Brain microvascular endothelial cell (primary cell): ENCODE results near the gene CERS5.

ENCODE experiments used
- DNase-seq: peaks from one replicate; pipeline ENCODE4 v3.0.0-alpha.2; 2020
- H3K27ac ChIP-seq: fragments of 250-450 bp; sonication (Bioruptor Pico); 2 replicates; pipeline ENCODE4 v1.5.1; 2020; ENCODE audit warnings: mild to moderate bottlenecking, moderate library complexity
- H3K27me3 ChIP-seq: fragments of 250-450 bp; sonication (Bioruptor Pico); replicated peaks from 2 replicates; pipeline ENCODE4 v1.5.1; 2020; ENCODE audit warnings: mild to moderate bottlenecking
- H3K36me3 ChIP-seq: fragments of 250-450 bp; sonication (Bioruptor Pico); replicated peaks from 2 replicates; pipeline ENCODE4 v1.5.1; 2020; ENCODE audit warnings: mild to moderate bottlenecking
- H3K4me3 ChIP-seq: 2 replicates; pipeline ENCODE4 v1.5.1; 2011; ENCODE audit warnings: low read depth, mild to moderate bottlenecking, control low read depth, low read length, moderate library complexity
- in situ Hi-C: cut with HindIII; loops from 2 replicates; pipeline ENCODE4 v1.10.0; 2017; ENCODE audit warnings: low sequenced_read_pairs, low pct_ligation_motif_present
- TF ChIP-seq, protein P1 (sequence below): IDR thresholded peaks from 2 replicates; pipeline ENCODE4 v1.5.1; 2011; ENCODE audit warnings: low read depth, mild to moderate bottlenecking, moderate library complexity, low read length, control low read depth, inconsistent platforms; ENCODE audit errors: missing control alignments

CERS5 gene

DNA sequence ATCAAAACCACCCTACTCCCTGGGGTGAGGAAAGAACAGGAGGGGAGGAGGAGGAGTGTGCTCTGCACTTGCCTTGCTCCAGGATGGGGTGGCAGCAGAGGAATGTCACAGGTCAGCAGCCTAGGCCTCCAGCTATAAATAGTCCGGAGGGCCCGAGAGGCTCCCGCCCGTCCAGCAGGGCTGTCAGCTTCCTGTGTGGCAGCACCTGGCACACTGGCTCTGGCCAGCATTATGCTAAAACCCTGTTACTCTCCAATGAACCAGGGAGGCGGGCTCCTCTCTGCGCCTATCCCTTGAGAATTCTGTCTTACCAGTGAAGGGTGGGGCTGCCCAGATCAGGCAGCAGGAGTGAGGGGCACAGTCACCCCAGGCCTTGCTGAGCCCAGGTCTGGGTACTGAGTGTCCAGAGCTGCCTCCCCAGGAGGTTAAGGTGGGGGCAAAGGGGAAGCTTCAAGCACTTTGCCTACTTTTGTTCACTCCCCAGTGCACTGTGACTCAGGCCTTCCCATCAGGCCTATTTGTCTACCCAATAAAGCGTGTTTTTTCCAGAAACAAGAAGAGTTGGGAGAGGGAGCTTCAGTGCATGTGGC is 56.3 kb downstream of the CERS5 start:
- H3K4me3 ChIP-seq = peak overlapping the region; percentile 49
- no peak for DNase-seq
- H3K27ac ChIP-seq = peak overlapping the region; percentile 7
- TF ChIP-seq, protein P1, sequence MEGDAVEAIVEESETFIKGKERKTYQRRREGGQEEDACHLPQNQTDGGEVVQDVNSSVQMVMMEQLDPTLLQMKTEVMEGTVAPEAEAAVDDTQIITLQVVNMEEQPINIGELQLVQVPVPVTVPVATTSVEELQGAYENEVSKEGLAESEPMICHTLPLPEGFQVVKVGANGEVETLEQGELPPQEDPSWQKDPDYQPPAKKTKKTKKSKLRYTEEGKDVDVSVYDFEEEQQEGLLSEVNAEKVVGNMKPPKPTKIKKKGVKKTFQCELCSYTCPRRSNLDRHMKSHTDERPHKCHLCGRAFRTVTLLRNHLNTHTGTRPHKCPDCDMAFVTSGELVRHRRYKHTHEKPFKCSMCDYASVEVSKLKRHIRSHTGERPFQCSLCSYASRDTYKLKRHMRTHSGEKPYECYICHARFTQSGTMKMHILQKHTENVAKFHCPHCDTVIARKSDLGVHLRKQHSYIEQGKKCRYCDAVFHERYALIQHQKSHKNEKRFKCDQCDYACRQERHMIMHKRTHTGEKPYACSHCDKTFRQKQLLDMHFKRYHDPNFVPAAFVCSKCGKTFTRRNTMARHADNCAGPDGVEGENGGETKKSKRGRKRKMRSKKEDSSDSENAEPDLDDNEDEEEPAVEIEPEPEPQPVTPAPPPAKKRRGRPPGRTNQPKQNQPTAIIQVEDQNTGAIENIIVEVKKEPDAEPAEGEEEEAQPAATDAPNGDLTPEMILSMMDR = no peak
- in situ Hi-C loops = no loop called here
- H3K36me3 ChIP-seq = no peaks in the 10 kb centered on the region
- no peaks in the 10 kb centered on the region for H3K27me3 ChIP-seq

DNA sequence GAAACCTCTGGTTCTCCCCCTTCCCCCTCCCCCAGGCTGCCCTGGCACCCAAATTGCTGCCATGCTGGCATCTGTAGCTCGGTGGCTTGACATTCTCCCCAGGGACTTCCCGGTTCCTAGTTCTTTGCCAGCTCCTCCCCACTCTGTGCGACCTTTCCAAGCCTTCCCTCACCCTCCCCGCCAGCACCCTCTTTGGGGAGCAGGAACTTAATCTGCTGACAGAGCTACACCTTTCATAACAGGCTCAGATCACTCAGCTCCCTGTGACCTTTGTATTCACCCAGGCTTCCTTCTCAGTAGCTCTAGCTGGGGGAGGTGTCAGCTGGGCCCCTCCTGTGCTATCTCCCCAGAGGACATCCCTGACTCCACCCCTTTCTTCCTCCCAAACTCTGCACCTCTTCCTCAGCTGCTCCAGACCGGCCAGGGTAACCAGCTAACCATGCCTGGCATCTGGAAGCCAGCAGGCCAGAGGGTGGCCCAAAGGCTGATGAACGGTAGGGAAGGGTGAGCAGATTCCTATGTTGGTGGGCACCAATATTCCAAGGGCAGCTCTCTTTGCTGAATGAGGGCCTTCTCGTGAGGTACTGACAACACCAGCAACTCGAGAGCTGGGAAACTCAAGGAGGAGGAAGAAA is 56.9 kb downstream of the CERS5 start:
- TF ChIP-seq, protein P1 = no peak
- in situ Hi-C loops = no loop called here
- H3K27ac ChIP-seq = no peak overlapping the region
- H3K27me3 ChIP-seq = no peaks in the 10 kb centered on the region
- no peak overlapping the region for H3K4me3 ChIP-seq
- no peak for DNase-seq
- no peaks in the 10 kb centered on the region for H3K36me3 ChIP-seq

DNA sequence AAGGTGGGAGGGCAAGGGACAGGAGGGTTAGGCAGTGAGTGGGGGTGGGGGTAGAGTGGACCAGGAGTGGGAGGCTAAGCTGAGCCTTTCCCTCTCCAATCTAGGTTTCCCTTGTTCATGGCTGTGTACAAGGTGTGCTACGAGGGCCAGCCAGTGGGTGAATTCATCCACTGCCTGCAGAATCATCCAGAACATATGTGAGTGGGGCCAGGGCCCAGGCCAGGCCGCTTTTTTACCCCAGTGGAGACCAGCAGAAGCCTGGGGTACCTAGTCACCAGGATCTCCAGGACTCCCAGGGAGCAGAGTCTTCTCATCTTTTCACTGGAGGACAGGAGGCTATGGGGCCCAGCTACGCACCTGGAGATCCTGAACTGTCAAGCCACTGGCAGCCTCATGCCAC is 57.9 kb downstream of the CERS5 start:
- Histone ChIP-seq H3K4me3 (no peak overlapping the region), H3K27me3 (no peaks in the 10 kb centered on the region), H3K36me3 (no peaks in the 10 kb centered on the region), H3K27ac (no peak overlapping the region)
- TF ChIP-seq, protein P1 = no peak
- in situ Hi-C loops = no loop called here
- DNase-seq = no peak

DNA sequence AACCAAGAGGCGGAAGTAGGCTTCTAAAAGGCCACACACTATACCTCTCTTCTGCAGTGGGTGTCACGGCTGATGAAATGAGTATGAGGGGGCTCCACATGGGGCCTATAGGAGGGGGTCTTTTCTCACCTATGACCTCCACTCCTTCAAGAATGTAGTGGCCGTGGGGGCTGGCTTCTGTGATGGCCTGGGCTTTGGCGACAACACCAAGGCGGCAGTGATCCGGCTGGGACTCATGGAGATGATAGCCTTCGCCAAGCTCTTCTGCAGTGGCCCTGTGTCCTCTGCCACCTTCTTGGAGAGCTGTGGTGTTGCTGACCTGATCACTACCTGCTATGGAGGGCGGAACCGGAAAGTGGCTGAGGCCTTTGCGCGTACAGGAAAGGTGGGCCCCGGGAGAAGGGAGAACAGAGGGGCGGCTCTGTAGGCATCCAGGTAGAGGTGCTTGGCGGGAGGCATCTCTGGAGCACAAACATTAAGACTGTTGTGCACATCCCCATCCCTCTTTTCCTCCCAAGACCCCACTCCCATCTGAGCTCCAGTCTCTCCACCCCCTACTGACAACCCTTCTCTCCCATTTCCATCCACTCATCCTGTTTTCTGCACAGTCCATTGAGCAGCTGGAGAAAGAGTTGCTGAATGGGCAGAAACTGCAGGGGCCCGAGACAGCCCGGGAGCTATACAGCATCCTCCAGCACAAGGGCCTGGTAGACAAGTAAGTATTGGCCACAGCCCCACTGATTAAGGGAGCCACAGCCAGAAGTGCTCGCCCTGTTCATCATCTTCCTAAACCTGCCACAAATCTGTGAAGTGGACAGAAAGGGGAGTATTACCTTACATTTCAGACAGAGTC is 59.5 kb downstream of the CERS5 start:
- Histone ChIP-seq H3K4me3 (no peak overlapping the region), H3K36me3 (no peaks in the 10 kb centered on the region), H3K27me3 (no peaks in the 10 kb centered on the region), H3K27ac (no peak overlapping the region)
- TF ChIP-seq, protein P1 = no peak
- in situ Hi-C loops = no loop called here
- no peak for DNase-seq

DNA sequence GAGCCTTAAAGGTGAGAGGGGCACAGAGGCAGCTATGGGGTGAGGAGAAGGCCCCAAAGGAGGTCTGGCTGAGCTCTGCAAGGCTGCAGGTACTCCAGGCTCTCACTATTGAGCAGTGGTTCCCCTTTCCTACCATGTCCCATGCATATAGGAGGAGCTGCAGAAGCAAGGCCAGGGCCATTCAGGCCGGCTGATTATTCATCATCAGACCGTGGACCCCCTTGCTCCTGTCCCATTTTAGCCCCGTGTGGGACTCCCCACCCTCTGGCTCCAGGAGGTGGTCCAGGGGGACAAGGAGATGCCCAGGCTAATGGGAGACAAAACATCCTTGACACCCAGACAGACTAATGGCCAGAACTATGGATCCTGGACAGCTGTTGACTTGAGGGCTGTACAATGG is 60.3 kb downstream of the CERS5 start:
- in situ Hi-C loops = no loop called here
- DNase-seq = no peak
- Histone ChIP-seq H3K4me3 (no peak overlapping the region), H3K36me3 (no peaks in the 10 kb centered on the region), H3K27me3 (no peaks in the 10 kb centered on the region), H3K27ac (no peak overlapping the region)
- TF ChIP-seq, protein P1 = no peak
